ENCODE results near the gene SMAD3. TPM values are rescaled to one million over a fixed set of nuclear protein-coding genes. Genes with fewer than 3 reads are reported as not detected.

SMAD3 gene
- total and polyA plus RNA-seq, 2 of the 8 experiments (the other 6 are each of a cell fraction or from before 2014, with no cell fraction given): 10.1 to 12.4 TPM

GRCh38 chr15:67158367-67158766 lies 93.0 kb downstream of the SMAD3 start (continued):
- TF ChIP-seq CHD7 (IDR thresholded peaks at IDR 0.05; ENCODE audit: insufficient replicate concordance, low read length): no peak
- TF ChIP-seq EGR1 (IDR thresholded peaks at IDR 0.05; ENCODE audit: borderline replicate concordance, low read depth, low read length): no peak
- TF ChIP-seq TAF1 (IDR thresholded peaks at IDR 0.05; ENCODE audit: low read depth, low read length): no peak
- no peak for TF ChIP-seq SUZ12 (IDR thresholded peaks at IDR 0.05; ENCODE audit: low read length)
- TF ChIP-seq, protein P1, sequence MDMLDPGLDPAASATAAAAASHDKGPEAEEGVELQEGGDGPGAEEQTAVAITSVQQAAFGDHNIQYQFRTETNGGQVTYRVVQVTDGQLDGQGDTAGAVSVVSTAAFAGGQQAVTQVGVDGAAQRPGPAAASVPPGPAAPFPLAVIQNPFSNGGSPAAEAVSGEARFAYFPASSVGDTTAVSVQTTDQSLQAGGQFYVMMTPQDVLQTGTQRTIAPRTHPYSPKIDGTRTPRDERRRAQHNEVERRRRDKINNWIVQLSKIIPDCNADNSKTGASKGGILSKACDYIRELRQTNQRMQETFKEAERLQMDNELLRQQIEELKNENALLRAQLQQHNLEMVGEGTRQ (IDR thresholded peaks at IDR 0.05; ENCODE audit: low read length): no peak
- no peak for TF ChIP-seq ASH2L (IDR thresholded peaks at IDR 0.05; ENCODE audit: low read length)
- TF ChIP-seq CHD1 (IDR thresholded peaks at IDR 0.05; ENCODE audit: low read depth, low read length): no peak
- TF ChIP-seq SP2 (IDR thresholded peaks at IDR 0.05; ENCODE audit: low read length): no peak
- no peak for TF ChIP-seq TEAD4 (IDR thresholded peaks at IDR 0.05; ENCODE audit: low read depth, low read length)
- TF ChIP-seq SIRT6 (IDR thresholded peaks at IDR 0.05; ENCODE audit: low read length): no peak
- no peak for TF ChIP-seq TBP (IDR thresholded peaks at IDR 0.05; ENCODE audit: low read depth, low read length)

Data from H1 (cell line).